HG03095 (cell line): ENCODE results near the gene NCR3LG1.

Experiments used
- ATAC-seq: cut with Tn5 transposase; IDR thresholded peaks from one replicate; pipeline ENCODE4 v1.9.1; 2021; ENCODE audit warnings: moderate library complexity; ENCODE audit not compliant: unreplicated experiment

NCR3LG1 gene

GRCh38 chr11:17369684-17370243, 18.2 kb downstream of the NCR3LG1 start:
- no peak for ATAC-seq

- no peak for ATAC-seq
These were observed 20.0 kb downstream of the NCR3LG1 start for GRCh38 chr11:17371614-17372013.

- ATAC-seq: no peak
These were observed 23.9 kb downstream of the NCR3LG1 start for GRCh38 chr11:17375547-17375946.

GRCh38 chr11:17376493-17376892, 24.9 kb downstream of the NCR3LG1 start:
- no peak for ATAC-seq

- ATAC-seq: no peak
These were observed 27.1 kb downstream of the NCR3LG1 start for GRCh38 chr11:17378655-17379054.

- ATAC-seq: no peak
These were observed 28.0 kb downstream of the NCR3LG1 start for GRCh38 chr11:17379383-17380180.

GRCh38 chr11:17381156-17381555, 29.6 kb downstream of the NCR3LG1 start:
- no peak for ATAC-seq

GRCh38 chr11:17382046-17382728, 30.6 kb downstream of the NCR3LG1 start:
- no peak for ATAC-seq

GRCh38 chr11:17383461-17383860, 31.9 kb downstream of the NCR3LG1 start:
- ATAC-seq: no peak

- ATAC-seq: peak; percentile 44
These were observed 32.5 kb downstream of the NCR3LG1 start for GRCh38 chr11:17384002-17384511.

- no peak for ATAC-seq
These were observed 33.9 kb downstream of the NCR3LG1 start for GRCh38 chr11:17385492-17385891.

GRCh38 chr11:17385926-17386325, 34.3 kb downstream of the NCR3LG1 start:
- ATAC-seq: no peak

GRCh38 chr11:17386331-17387084, 34.9 kb downstream of the NCR3LG1 start:
- peak; percentile 54 for ATAC-seq

- no peak for ATAC-seq
These were observed 35.7 kb downstream of the NCR3LG1 start for GRCh38 chr11:17387254-17387653.

GRCh38 chr11:17387811-17388210, 36.2 kb downstream of the NCR3LG1 start:
- ATAC-seq: no peak

- peak; percentile 44 for ATAC-seq
These were observed 37.1 kb downstream of the NCR3LG1 start, which contains the start of gene KCNJ11 for GRCh38 chr11:17388609-17389210. TSS of gene KCNJ11 (minus strand) at chr11:17388659. CDS start at chr11:17388091, 568 bp downstream.

GRCh38 chr11:17389211-17389956, 37.8 kb downstream of the NCR3LG1 start:
- peak; percentile 63 for ATAC-seq

GRCh38 chr11:17389957-17390649, 38.5 kb downstream of the NCR3LG1 start:
- ATAC-seq: no peak
